Measurements from ENCODE around the gene RP2.

Gene RP2

DNA sequence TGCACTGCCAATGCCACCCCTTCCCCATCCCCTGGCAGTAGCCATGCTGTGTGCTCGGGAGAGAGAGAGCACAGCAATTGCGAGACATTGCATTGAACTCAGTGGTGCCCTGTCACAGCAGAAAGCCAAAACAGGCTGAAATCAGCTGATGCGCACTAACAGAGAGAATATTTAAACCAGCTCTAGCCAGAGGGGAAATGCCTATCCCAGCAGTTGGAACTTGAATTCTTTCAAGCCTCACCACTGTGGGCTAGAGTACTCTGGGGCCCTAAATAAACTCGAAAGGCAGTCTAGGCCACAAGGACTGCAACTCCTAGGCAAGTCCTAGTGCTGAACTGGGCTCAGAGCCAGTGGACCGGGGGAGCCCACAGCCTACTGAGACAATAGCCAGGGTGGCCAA is 17.7 kb upstream of the RP2 start:
- H3K4me3 ChIP-seq (ENCODE audit: low read length): no peak overlapping the region
- no peaks in the 10 kb centered on the region for H3K36me3 ChIP-seq (ENCODE audit: insufficient read depth, low read depth, low read length)
- no peaks in the 10 kb centered on the region for H3K9me3 ChIP-seq (ENCODE audit: insufficient read depth, low read depth, low read length)
- H3K9ac ChIP-seq (ENCODE audit: low read depth, low read length): no peak overlapping the region
- no peaks in the 10 kb centered on the region for H3K27me3 ChIP-seq (ENCODE audit: insufficient read depth, low read length)
- H3K27ac ChIP-seq (ENCODE audit: low read length): no peak overlapping the region
- no peaks in the 10 kb centered on the region for H3K4me1 ChIP-seq (ENCODE audit: insufficient read depth, low read length)

DNA sequence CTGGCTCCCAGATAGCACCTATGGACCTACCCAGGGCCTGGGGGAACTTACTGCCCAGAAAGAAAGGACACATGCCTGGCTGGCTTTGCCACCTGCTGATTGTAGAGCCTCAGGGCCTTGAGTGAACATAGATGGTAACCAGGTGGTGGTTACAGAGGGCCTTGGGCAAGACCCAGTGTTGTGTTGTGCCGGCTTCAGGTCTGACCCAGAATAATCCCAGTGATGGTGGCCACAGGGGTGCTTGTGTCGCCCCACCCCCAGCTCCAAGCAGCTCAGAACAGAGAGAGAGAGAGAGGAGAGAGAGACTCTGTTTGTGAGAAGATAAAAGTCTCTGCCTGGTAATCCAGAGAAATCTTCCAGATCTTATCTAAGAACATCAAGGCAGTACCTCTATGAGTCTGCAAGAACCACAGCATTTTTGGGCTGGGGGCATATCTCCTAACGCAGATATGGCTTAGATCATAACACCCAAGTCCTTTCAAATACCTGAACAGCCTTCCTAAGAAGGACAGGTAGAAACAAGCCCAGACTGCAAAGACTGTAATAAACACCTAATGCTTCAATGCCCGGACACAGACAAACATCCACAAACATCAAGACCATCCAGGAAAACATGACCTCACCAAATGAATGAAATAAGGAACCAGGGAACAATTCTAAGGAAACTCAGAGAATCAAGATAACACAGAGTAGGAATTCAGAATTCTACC is 16.3 kb upstream of the RP2 start:
- Histone ChIP-seq H3K9ac (ENCODE audit: low read depth, low read length) (no peak overlapping the region), H3K9me3 (ENCODE audit: insufficient read depth, low read depth, low read length) (no peaks in the 10 kb centered on the region), H3K27ac (ENCODE audit: low read length) (no peak overlapping the region), H3K4me3 (ENCODE audit: low read length) (no peak overlapping the region), H3K4me1 (ENCODE audit: insufficient read depth, low read length) (no peaks in the 10 kb centered on the region), H3K27me3 (ENCODE audit: insufficient read depth, low read length) (no peaks in the 10 kb centered on the region), H3K36me3 (ENCODE audit: insufficient read depth, low read depth, low read length) (no peaks in the 10 kb centered on the region)

DNA sequence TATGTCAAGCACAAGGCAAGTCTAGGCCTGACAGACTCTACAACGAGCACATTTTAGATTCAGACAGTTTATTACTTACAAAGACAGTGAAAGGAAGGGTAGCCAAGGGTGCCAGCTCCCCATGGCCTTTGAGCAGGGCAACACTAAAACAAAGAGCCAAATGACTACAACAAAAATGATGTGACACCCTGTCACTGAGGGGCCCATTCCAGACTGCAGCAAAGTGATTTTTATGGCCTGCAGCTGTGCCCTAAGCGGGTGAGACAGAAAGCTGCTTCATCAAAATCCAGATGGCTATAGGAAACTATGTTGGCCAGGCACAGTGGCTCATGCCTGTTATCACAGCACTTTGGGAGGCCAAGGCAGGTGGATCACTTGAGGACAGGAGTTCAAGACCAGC is 13.4 kb upstream of the RP2 start:
- no peaks in the 10 kb centered on the region for H3K36me3 ChIP-seq (ENCODE audit: insufficient read depth, low read depth, low read length)
- H3K9ac ChIP-seq (ENCODE audit: low read depth, low read length): no peak overlapping the region
- H3K27me3 ChIP-seq (ENCODE audit: insufficient read depth, low read length): no peaks in the 10 kb centered on the region
- no peak overlapping the region for H3K27ac ChIP-seq (ENCODE audit: low read length)
- H3K9me3 ChIP-seq (ENCODE audit: insufficient read depth, low read depth, low read length): no peaks in the 10 kb centered on the region
- H3K4me3 ChIP-seq (ENCODE audit: low read length): no peak overlapping the region
- no peaks in the 10 kb centered on the region for H3K4me1 ChIP-seq (ENCODE audit: insufficient read depth, low read length)

DNA sequence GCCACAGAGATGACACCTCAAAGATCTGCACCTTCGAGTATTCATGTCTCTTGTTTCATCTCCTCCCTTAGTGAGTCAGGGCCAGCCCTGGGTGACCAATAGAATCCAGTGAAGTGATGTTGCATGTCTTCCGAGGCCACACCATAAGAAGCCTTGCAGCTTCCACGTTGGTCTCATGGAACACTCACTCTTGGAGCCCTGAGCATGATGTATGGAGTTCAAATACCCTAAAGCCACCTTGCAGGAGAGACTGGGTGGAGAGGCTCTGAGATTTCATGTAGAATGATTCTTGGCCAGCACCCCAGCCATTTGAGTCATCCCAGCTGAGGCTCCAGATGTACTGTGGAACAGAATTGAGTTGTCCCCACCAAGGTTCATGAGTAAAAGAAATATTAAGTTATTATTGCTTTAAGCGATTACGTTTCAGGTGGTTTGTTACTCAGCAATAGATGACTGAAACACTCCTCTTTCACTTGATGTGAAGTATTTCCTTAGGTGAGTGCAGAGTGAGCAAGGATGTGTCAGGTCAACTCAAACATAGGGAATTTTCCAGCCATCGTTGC is 5.0 kb upstream of the RP2 start:
- Histone ChIP-seq H3K4me3 (ENCODE audit: low read length) (no peak overlapping the region), H3K27ac (ENCODE audit: low read length) (no peak overlapping the region), H3K9me3 (ENCODE audit: insufficient read depth, low read depth, low read length) (no peaks in the 10 kb centered on the region), H3K9ac (ENCODE audit: low read depth, low read length) (no peak overlapping the region), H3K36me3 (ENCODE audit: insufficient read depth, low read depth, low read length) (no peaks in the 10 kb centered on the region), H3K4me1 (ENCODE audit: insufficient read depth, low read length) (no peaks in the 10 kb centered on the region), H3K27me3 (ENCODE audit: insufficient read depth, low read length) (no peaks in the 10 kb centered on the region)

DNA sequence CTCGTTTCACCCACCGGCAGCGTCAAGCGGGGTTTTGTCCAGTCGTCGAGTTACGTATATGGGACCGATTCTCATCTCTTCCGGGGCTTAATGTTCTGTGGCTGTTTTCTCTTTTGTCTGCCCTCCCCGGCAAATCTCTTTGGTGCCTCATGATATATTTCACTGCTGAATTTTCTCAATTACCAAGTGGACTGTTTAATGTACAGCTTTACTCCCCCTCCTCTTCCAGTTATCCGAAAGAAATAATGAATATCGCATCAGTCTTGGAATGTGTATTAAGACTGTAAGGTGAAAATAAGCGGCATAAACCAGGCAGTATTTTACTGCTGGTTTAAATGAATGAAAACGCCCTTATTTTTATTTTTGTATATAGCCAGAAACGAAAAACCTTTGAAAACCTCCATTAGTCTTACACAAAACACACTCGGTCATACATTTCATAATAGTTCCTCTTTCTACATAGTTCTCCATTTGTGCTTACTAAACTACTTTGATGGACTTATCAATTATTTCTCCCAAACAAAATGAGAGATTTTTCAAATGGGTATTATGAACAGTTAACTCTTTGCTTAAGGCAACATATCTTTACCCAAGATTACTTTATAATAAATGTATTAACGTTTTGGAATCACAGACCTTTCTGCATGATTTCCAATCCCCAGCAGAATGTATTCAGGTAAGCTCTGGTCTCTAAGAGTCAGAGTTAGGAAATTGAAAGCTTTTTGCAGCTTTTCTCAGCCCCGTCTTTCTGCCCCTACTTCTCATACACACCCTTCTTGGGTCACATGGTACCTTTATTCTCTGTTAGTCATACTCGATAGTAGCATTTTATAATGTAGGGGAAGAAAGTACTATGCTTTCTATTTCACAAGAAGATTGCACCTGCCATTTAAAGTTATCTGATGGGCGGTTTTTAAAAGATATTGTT is 979 bp downstream of the RP2 start:
- H3K9me3 ChIP-seq (ENCODE audit: insufficient read depth, low read depth, low read length): no peaks in the 10 kb centered on the region
- no peaks in the 10 kb centered on the region; the same call in 1 of the 2 replicates for H3K4me1 ChIP-seq (ENCODE audit: insufficient read depth, low read length)
- no peak overlapping the region for H3K27ac ChIP-seq (ENCODE audit: low read length)
- H3K9ac ChIP-seq (ENCODE audit: low read depth, low read length): peak overlapping the region; percentile 79; the same call in 1 of the 2 replicates
- peak overlapping the region; percentile 85 for H3K4me3 ChIP-seq (ENCODE audit: low read length)
- no peaks in the 10 kb centered on the region for H3K27me3 ChIP-seq (ENCODE audit: insufficient read depth, low read length)
- no peaks in the 10 kb centered on the region for H3K36me3 ChIP-seq (ENCODE audit: insufficient read depth, low read depth, low read length)

DNA sequence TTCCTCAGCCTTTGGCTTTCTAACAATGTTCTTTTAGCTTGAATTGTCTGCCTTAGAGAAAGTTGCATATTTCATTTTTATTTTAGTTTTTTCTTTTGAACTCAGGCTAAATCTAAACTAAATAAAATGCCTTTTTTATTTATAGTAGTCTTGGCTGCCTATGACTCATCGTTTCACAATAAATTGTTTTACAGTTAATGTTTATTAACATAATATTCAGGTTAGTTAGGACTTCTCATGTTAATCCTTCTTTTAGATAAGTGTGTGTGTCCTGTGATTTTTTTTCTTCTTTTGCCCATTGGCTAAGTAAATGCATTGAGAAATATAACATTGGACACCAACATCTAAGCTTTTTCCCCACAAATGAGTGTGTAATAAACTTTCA is 1.6 kb downstream of the RP2 start:
- Histone ChIP-seq H3K9ac (ENCODE audit: low read depth, low read length) (peak overlapping the region; percentile 79; the same call in 1 of the 2 replicates), H3K9me3 (ENCODE audit: insufficient read depth, low read depth, low read length) (no peaks in the 10 kb centered on the region), H3K27me3 (ENCODE audit: insufficient read depth, low read length) (no peaks in the 10 kb centered on the region), H3K36me3 (ENCODE audit: insufficient read depth, low read depth, low read length) (no peaks in the 10 kb centered on the region), H3K4me3 (ENCODE audit: low read length) (peak overlapping the region; percentile 85), H3K27ac (ENCODE audit: low read length) (no peak overlapping the region), H3K4me1 (ENCODE audit: insufficient read depth, low read length) (no peaks in the 10 kb centered on the region; the same call in 1 of the 2 replicates)

DNA sequence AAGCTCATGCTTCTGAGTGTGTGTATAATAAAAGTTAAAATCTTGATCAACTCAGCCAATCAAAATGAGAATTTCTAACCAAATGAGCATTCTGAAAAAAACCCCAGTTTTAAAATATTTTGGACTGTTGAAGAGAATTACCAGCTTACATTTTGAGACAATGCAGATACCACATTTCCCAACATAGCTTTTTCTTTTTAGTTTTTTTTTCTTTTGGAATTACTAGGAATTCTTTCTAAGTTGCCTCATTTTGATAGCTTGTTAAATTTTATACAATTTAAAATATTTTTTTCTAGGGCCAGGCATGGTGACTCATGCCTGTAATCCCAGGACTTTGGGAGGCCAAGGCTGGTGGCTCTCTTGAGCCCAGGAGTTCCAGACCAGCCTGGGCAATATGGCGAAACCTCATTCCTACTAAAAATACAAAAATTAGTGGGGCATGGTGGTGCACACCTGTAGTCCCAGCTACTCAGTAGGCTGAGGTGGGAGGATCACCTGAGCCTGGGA is 2.2 kb downstream of the RP2 start:
- no peaks in the 10 kb centered on the region for H3K36me3 ChIP-seq (ENCODE audit: insufficient read depth, low read depth, low read length)
- H3K9ac ChIP-seq (ENCODE audit: low read depth, low read length): no peak overlapping the region
- H3K4me3 ChIP-seq (ENCODE audit: low read length): 0 out of 2 replicates have a peak overlapping the region, but pooled peaks have one; percentile 85
- no peaks in the 10 kb centered on the region for H3K9me3 ChIP-seq (ENCODE audit: insufficient read depth, low read depth, low read length)
- no peaks in the 10 kb centered on the region; the same call in 1 of the 2 replicates for H3K4me1 ChIP-seq (ENCODE audit: insufficient read depth, low read length)
- H3K27me3 ChIP-seq (ENCODE audit: insufficient read depth, low read length): no peaks in the 10 kb centered on the region
- H3K27ac ChIP-seq (ENCODE audit: low read length): no peak overlapping the region

DNA sequence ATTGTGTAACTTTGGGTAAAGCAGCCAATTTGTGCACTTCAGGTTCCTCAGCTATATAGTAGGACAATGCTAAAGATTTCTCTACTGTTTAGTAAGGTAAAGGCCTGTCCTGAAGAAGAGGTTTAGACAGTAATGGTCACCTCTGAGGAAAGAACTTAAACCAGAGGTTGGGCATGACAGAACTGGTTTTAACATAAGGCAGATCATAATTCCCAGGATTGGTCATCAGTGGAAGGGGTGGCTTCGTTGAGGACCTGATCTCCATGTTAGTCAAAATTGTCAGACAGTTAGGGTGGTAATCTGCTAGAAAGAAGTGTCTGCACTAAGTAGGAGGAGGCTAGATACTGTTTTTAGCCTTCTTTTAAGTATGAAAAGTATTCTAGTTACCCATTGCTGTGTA is 4.1 kb downstream of the RP2 start:
- Histone ChIP-seq H3K4me1 (ENCODE audit: insufficient read depth, low read length) (no peaks in the 10 kb centered on the region; the same call in 1 of the 2 replicates), H3K4me3 (ENCODE audit: low read length) (no peak overlapping the region), H3K9ac (ENCODE audit: low read depth, low read length) (no peak overlapping the region), H3K36me3 (ENCODE audit: insufficient read depth, low read depth, low read length) (no peaks in the 10 kb centered on the region), H3K27ac (ENCODE audit: low read length) (no peak overlapping the region), H3K9me3 (ENCODE audit: insufficient read depth, low read depth, low read length) (no peaks in the 10 kb centered on the region), H3K27me3 (ENCODE audit: insufficient read depth, low read length) (no peaks in the 10 kb centered on the region)

DNA sequence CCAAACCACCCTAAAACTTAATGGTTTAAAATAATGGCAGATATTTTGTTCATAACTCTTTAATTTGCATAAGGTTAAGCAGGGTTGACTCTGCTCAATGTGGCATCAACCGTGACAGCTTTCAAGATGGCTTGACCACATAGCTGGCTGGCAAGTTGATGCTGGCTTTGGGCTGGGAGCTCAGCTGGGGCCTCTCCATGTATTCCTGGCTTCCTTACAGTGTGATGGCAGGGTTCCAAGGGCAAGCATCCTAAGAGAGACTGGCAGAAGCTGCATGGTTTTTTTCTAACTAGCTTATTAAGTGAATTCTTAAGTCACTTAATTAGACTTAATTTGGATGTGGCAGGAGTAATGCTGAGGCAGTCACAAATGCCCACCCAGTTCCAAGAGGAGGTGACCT is 4.5 kb downstream of the RP2 start:
- H3K27me3 ChIP-seq (ENCODE audit: insufficient read depth, low read length): no peaks in the 10 kb centered on the region
- H3K4me1 ChIP-seq (ENCODE audit: insufficient read depth, low read length): no peaks in the 10 kb centered on the region; the same call in 1 of the 2 replicates
- no peak overlapping the region for H3K27ac ChIP-seq (ENCODE audit: low read length)
- H3K9me3 ChIP-seq (ENCODE audit: insufficient read depth, low read depth, low read length): no peaks in the 10 kb centered on the region
- no peak overlapping the region for H3K4me3 ChIP-seq (ENCODE audit: low read length)
- no peaks in the 10 kb centered on the region for H3K36me3 ChIP-seq (ENCODE audit: insufficient read depth, low read depth, low read length)
- no peak overlapping the region for H3K9ac ChIP-seq (ENCODE audit: low read depth, low read length)

DNA sequence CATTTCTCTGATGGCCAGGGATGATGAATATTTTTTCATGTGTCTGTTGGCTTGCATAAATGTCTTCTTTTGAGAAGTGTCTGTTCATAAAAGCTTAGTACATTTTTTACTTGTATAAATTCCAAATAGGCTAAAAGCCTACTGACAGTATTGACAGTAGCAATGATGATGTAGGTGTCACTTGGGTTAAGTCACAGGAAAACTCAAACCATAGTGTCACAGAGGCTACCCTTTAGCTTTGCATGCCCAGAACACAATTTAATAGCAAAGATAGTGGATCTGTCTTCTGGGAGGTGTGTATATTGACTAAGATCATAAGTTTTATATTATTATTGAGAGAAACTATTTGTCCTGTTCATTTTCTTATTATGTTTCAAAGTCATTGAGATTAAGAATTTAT is 8.1 kb downstream of the RP2 start:
- Histone ChIP-seq H3K4me1 (ENCODE audit: insufficient read depth, low read length) (no peaks in the 10 kb centered on the region), H3K27me3 (ENCODE audit: insufficient read depth, low read length) (no peaks in the 10 kb centered on the region), H3K36me3 (ENCODE audit: insufficient read depth, low read depth, low read length) (no peaks in the 10 kb centered on the region), H3K4me3 (ENCODE audit: low read length) (no peak overlapping the region), H3K9me3 (ENCODE audit: insufficient read depth, low read depth, low read length) (no peaks in the 10 kb centered on the region), H3K27ac (ENCODE audit: low read length) (no peak overlapping the region), H3K9ac (ENCODE audit: low read depth, low read length) (no peak overlapping the region)

DNA sequence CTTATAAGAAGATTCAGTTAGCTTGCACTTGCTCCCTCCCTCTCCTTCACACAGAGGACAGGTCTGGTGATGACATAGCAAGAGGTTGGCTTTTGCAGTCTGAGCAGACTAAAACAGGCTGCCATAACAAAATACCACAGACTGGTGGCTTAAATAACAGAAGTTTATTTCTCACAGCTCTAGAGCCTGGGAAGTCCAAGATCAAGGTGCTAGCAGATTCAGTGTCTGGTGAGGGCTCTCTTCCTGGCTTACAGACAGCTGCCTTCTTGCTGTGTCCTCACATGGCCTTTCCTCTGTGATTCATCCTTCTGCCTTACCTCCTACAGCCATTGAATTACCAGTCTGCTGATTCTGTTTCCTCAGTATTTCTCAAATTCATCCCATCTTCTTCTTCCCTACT is 13.1 kb downstream of the RP2 start:
- Histone ChIP-seq H3K9me3 (ENCODE audit: insufficient read depth, low read depth, low read length) (no peaks in the 10 kb centered on the region), H3K36me3 (ENCODE audit: insufficient read depth, low read depth, low read length) (peaks cover 5% of the 10 kb centered on the region; the same call in 1 of the 2 replicates), H3K4me1 (ENCODE audit: insufficient read depth, low read length) (no peaks in the 10 kb centered on the region), H3K27ac (ENCODE audit: low read length) (no peak overlapping the region), H3K27me3 (ENCODE audit: insufficient read depth, low read length) (no peaks in the 10 kb centered on the region), H3K9ac (ENCODE audit: low read depth, low read length) (no peak overlapping the region), H3K4me3 (ENCODE audit: low read length) (no peak overlapping the region)

Measured in iPS-20b (cell line).